Activated T-helper 9 cell treated with anti-CD3 and anti-CD28 coated beads, Interleukin-2, amount 50 U/mL, for 16 hours (primary cell): ENCODE data around the gene PDHA1.

Experiments
- DNase-seq: peaks from one replicate; pipeline ENCODE4 v3.0.0-alpha.2; 2020; ENCODE audit warnings: low read depth

The PDHA1 gene

GRCh38 chrX:19343535-19344408, at the start of gene PDHA1:
PDHA1 (plus strand) TSS chrX:19343927; CDS start chrX:19344038, 111 bp downstream.
- peak; percentile 87 for DNase-seq

DNA sequence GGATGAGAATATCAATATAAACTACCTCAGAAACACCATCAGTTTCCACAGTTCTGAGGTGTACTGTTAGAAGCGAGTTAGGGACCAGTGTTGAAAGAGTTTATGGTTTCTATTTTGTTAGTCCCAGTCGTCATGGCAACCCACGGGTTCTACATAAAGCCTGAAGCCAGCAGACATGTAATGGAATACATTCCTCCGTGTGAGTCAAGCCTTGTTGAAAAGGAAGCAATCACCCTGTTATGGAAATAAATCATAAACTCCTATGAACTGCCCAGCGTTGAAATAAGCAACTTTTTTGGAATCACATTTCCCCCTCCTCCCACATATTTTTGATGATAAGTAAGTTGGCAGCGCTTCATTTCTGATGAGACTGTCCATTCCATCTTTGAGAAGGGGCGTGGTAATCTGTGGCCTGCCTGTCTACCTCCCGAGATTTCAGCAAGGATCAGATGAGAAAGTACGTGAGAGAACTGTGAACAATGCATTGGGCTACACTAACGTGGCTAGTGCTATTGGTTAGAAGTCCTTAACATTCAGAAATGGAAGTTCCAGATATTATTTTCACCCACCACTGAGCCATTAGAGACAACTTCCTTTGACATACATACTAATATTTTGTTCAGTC, 40.4 kb upstream of the PDHA1 start:
- DNase-seq, result no peak

DNA sequence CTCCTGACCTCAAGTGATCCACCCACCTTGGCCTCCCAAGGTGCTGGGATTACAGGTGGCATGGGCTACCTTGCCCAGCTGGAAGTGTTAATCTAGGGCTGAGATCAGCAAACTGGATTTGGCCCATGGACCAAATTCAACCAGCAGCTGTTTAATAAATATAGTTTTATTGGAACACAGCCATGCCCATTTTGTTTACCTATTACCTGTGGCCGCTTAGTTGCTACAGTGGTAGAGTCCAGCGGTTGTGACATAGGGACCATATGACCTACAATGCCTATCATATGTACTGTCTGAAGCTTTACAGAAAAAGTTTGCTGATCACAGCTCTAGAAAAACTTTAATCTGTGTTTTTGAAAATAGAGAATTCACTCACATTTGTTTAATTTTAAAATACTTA, 17.2 kb upstream of the PDHA1 start:
- no peak for DNase-seq

GRCh38 chrX:19331831-19332230, 11.9 kb upstream of the PDHA1 start:
- no peak for DNase-seq

DNA sequence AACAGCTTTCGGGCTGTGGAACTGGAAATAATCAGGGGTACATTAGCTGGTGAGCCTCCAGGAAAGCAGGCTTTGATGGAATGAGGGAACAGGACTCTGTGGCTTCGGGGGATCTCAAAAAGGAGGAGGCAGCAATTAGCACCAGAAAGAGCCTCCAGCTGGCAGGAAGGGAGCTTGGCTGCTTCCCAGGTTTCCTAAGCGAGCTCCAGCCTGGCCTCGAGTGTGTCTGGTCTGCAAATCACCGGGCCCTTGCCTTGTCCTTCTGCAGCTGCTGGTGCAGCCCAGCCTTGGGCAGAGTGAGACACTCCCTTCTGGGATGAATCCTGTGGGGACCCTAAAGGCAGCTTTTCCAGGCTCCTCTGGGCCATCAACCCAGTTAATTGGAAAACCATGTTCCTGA, 10.7 kb upstream of the PDHA1 start:
- no peak for DNase-seq

DNA sequence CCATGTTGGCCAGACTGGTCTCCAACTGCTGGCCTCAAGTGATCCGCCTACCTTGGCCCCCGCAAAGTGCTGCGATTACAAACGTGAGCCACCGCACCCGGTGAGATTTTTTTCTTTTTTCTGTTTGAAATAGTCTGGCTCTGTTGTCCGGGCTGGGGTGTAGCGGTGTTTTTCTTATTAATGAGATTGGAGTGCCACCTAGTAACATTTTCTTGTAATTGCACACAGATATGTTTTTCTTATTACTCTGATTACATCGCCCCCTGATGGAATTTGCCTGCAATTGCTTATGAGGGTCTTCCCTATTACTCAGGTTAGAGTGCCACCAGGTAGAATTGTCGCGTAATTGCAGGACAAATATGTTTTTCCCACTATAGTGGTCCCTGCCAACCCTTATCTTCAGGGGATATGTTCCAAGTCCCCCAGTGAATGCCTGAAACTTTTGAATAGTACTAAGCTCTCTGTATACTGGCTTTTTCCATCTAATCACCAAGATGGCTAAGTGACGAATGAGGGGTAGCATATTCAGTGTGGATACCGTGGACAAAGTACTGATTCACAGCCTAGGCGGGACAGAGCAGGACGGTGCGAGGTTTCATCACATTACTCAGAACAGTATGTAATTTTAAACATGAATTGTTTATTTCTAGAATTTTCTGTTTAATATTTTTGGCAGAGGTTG, 8.6 kb upstream of the PDHA1 start:
- DNase-seq, result no peak

DNA sequence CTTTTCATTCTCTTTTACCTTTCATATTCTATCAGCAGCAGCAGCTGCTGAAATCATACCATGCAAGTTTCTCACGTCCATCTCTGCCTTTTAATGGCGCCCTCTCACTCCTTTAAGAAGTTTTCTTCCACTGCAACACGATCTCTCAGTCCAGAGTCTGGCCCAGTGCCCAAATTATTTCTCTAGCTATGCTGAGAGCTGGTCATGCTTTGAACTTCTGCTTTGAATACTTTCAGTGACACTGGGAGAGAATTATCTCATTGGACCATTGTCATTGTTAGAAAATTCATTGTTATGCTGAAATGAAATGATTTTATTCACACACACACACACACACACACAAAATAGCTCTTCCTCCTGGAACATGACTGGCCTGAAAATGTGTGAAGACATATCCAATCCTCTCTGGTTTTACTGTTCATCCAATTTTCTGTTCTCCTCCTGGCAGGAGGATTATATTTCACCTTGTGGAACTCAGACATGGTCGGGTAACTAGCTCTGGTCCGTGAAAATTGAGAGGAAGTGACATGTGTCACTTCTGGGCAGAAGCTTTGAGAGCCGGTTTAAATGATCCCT, 1.3 kb upstream of the PDHA1 start:
- DNase-seq, result no peak

DNA sequence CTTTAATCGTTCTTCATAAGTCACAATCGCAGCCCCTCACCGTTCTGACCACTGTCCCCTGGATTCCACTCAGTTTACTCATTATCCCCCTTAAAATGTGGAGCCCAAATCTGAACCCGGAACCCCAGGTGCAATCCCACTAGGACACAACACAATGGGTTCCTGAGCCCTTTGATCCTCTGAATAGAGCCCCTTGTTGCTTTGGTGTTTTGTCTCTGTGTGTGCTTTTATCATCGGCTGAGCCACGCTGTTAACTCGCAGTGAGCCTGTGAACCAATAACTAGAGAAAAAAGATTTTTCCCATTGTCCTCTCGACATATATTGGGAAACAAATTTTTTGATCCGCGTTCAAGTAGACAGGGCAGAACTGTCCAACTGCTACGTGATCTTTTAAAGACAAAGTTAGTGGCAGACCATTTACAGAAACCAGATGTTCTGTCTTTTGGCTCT, 617 bp upstream of the PDHA1 start:
- no peak for DNase-seq

DNA sequence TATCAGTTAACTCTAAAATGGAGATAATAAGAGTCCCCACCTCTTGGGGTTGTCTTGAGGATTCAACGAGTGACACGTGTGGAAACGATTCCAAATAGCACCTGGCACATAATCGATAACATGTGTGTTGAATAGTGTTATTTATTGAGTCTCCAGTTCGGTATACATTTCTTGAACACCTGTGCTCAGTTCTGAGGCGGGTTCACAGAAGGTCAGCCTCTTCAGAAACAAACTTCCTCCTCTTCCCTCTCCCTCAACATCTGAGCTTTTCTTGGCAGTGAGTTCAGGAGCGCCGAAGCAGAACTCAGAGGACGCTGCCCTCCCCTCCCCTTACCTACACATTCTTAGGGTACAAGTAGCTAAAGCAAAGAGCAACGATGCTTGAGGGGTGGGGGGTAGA, 934 bp downstream of the PDHA1 start:
- DNase-seq, result no peak

DNA sequence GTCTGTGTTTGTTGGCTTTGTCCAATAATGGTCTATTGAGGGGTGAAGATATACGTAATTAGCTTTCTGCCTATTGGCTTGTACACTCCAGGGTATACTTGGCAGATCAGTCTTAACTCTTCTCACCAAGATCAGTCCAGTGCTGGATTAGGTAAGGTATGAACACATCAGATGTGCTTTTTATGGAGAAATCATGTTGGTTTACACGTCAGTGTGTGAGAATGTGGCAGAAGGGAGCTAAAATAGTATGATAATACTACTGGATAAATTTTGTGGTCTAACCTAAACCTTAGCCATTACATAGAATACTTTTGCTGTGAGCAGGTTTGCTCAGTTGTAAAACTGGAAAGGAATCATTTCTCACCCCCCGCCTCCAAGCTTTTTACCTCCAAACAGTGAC, 4.2 kb downstream of the PDHA1 start:
- no peak for DNase-seq

GRCh38 chrX:19349264-19349663, 5.5 kb downstream of the PDHA1 start:
- no peak for DNase-seq

GRCh38 chrX:19350941-19351384, 7.2 kb downstream of the PDHA1 start:
- DNase-seq, result no peak

DNA sequence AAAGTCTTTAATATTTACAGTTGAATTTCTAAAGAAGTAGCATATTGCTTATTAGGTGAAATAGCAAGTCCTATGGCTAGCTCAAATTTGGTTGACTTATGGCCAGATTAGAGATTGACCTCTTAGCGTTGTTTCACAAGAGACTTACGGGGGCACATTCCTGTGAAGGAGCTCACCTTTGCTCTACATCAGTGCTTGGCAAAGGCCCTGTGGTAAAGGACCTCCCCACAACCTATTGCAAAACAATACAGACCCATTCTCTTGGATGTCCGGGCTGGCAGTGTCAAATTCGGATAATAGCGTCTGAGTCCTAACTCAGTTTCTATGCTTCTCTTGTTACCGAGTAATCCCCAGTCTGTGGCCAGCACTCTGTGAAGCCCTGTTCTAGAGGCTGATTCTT, 10.9 kb downstream of the PDHA1 start:
- no peak for DNase-seq

DNA sequence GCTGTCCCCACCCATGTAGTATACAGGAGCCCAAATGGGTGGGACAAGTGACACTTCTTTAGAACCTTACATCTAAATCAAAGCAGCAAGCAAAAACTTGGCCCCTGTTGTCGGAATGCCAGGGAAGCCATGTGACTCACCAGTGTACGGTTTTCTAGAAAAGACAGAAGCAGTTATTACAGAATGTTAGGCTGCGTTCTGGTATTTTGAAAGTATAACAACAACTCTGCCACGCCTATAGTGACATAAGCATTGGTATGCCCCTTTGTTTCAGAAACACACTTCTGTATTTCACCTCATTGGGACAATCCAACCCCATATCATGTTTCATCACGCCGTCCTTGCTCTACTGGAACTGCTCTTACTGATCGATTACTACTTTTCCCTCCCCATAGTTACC, 14.8 kb downstream of the PDHA1 start:
- DNase-seq, result no peak

DNA sequence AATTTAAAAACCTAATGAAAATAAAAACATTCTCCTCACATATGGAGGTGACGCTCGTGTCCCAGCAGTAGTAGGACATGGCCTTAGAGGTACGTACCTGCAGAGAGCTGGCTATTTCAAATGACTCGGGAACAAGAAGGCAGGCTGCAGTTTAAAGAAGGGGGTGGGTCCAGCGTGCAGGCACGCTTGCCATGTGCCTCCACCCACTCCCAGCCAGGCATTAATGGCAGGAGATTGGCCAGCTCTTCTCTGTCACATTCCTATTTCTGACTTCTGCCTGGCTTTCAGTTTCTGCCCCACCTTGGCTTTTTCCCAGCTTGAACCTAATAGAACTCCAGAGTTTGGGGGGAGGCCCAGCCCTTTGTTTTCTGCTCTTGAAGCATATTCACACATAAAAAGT, 17.2 kb downstream of the PDHA1 start:
- DNase-seq, result no peak

DNA sequence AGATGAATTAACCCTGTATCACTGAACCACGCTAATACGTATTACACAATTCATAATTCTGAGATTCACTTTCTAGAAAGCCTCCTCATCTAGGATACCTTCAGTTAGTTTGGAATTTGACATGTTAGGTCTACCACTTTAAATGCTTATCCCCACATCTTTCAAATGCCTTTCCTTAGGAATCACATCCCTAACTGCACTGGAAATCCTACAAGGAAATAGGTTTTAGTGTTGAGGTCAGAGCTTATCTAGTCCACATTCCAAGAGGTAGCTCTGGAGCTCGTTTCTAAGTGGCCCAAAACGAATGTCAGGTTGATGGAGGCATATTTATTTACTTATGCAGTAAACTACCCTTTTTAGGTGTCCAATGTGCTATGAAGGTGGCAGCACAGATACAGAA, 18.0 kb downstream of the PDHA1 start:
- no peak for DNase-seq

DNA sequence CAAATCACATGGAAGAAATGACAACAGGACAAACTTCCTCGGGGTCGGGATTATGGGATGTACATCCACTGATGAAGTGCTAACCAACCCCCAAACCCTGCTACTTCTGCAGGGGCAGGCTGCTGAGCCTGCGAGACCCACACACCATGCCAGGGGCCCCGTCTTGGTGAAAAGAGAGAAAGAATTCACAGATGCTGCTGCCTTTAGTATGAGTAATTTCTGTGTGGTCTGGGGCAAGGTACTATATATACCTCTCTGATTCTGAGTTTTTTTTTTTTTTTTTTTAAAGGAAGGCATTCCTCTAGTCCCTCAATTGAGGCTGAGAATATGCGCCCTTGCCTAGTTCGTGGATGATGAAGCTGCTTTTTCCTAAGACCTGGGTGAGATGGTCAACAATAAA, 24.8 kb downstream of the PDHA1 start:
- no peak for DNase-seq

GRCh38 chrX:19370061-19370460, 26.3 kb downstream of the PDHA1 start:
- no peak for DNase-seq

DNA sequence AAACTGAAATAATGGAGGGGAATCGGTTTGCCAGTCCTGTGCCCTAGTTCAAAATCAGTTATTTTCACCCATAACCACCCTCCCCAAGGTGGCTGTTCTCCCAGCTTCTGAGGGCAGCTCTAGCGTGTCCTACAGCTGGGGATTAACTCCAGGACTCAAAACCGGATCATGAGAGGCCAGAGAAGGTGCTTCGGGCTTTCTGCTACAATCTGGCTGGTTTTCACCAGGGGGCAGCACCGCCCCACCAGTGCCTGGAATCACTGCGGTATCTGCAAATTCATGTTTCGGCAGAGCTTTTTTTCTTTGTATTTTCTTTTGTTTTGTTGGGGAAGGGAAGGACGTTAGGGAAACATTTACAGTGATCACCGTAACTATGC, 28.4 kb downstream of the PDHA1 start:
- peak; percentile 43 for DNase-seq

DNA sequence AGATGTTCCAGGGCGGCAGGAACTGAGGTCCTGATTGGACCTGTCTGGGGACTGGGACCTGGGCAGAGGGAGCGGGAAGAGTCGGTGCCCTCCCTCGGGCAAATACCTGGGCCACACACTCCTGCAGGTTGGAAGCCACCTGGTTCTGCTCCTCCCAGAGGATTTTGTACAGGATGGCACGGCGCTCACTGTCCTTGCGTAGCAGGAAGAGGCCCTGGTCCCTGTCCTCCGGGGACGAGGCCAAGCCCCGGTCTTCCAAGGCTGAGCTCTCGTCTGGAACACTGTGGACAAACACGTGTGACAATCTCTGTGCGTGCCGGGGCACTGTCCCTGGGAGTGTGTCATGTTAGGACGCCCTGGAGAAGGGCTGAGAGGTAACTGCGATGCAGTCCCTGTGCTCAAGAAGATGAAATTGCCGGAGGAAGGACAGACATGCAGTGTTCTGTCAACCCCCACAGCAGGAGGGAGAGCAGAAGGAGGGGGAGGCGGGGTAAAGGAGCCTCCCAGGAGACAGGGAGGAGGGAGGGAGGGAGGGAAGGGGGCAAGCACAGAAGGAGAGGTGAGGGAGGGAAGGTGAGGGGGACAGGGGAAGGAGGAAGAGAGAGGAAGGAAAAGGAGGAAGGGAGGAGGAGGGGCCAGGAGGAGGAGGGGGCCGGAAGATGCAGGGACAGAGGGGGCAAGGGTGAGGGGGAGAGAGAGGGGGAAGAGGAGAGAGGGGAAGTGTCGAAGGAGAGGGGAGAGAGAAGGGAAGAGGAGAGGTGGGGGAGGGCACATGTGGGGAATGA, 29.0 kb downstream of the PDHA1 start:
- no peak for DNase-seq

DNA sequence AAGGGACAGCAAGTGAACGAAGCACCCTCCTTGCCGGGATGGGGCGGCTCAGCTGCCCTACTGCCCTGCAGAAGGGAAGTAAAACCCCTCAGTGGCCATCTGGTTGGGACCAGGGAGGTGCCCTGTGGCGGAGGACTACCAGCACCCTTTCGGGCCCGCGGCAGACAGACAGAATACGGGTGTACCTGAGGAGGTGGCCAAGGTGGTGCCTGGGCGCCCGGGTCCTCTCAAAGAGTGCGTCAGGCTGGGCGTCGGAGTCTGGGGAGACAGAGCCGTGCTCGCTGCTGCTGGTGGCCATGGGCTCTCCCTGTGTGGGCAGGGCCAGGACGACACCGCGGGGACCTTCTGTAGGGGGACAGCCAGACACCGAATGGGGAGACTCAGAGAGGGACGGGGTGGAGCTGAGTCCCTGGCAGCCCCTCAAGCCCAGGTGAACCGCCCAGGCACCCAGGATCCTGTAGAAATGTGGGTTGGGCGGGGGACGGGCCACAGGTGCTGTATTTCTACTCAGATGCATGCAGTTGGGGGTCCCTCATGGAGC, 29.7 kb downstream of the PDHA1 start:
- DNase-seq, result no peak

- DNase-seq, result no peak
These were observed 31.8 kb downstream of the PDHA1 start for GRCh38 chrX:19375546-19375945.
